Measurements from ENCODE around the gene CCDC137. TPM values are rescaled to one million over a fixed set of nuclear protein-coding genes. Genes with fewer than 3 reads are reported as not detected.
"Not testable (repeated sequence)": the region's sequence is repeated elsewhere in the genome, so short reads cannot be mapped to it uniquely, and the experiment has no call there.

Gene CCDC137, protein sequence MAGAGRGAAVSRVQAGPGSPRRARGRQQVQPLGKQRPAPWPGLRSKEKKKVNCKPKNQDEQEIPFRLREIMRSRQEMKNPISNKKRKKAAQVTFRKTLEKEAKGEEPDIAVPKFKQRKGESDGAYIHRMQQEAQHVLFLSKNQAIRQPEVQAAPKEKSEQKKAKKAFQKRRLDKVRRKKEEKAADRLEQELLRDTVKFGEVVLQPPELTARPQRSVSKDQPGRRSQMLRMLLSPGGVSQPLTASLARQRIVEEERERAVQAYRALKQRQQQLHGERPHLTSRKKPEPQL
- total RNA-seq = 10 to 100 TPM; 10.9 to 35.7 (median 14.4) TPM

GRCh38 chr17:81666342-81667191 lies at the start of gene CCDC137, which contains the start of gene OXLD1:
TSS of gene CCDC137 (plus strand) at chr17:81666737. CDS start at chr17:81666767, 30 bp downstream.
TSS of gene OXLD1 (minus strand) at chr17:81666605. CDS start at chr17:81666577, 28 bp downstream.
- WGBS, 2 donors = 0% methylated on average over 31 to 57 of the region's 96 CpGs
- peak within 1 kb of the TSS; percentile 69 to 100 (median 100) for H3K4me3 ChIP-seq
- no peaks in the 10 kb centered on the region for H3K9me3 ChIP-seq
- H3K4me1 ChIP-seq = peaks cover 0 to 30% (median 12%) of the 10 kb centered on the region in 4 donors
- peak within 1 kb of the TSS; percentile 44 to 94 (median 92) for H3K27ac ChIP-seq
- H3K36me3 ChIP-seq = peaks cover 0 to 37% (median 14%) of the 10 kb centered on the region in 3 donors
- peak; percentile 90 to 91 for DNase-seq (ENCODE audit: low spot score in 2 of 2)
- peak; percentile 28 to 69 for TF ChIP-seq POLR2A (IDR thresholded peaks at IDR 0.05)
- TF ChIP-seq EP300 (IDR thresholded peaks at IDR 0.05) = peak; percentile 33 to 91
- TF ChIP-seq CTCF (IDR thresholded peaks at IDR 0.05) = peak in 1 of 5 experiments; percentile 29
- H3K27me3 ChIP-seq = no peaks in the 10 kb centered on the region

DNA sequence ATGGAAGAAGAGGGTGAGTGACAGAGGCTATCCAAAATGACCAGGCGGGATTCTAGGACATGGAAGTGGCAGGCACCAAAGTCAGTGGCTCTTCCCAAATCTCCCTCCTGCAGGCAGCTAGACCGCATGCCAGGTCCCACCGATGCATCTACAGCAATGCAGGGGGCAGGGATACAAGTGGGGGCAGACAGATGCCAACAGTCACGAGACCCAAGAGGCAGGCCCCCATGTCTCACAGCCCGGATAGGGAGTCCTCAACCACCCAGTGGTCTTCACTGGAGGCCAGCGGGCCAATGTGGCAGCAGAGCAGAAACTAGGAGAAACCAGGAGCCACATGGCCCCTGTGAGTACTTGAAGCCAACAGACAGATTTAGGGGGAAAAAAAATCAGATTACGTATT lies 49.7 kb upstream of the CCDC137 start:
- Histone ChIP-seq H3K4me1 (peaks cover 0 to 33% (median 6%) of the 10 kb centered on the region in 4 donors), H3K9me3 (no peaks in the 10 kb centered on the region), H3K4me3 (no peak overlapping the region), H3K27me3 (no peaks in the 10 kb centered on the region), H3K27ac (no peak overlapping the region), H3K36me3 (peaks cover 0 to 69% (median 9%) of the 10 kb centered on the region in 3 donors)
- no peak for TF ChIP-seq CTCF (IDR thresholded peaks at IDR 0.05)
- no peak for TF ChIP-seq EP300 (IDR thresholded peaks at IDR 0.05)
- no peak for TF ChIP-seq POLR2A (IDR thresholded peaks at IDR 0.05)
- no peak for DNase-seq (ENCODE audit: low spot score in 2 of 2)
- 75 to 88% methylated on average over 7 of the region's 7 CpGs for WGBS, 2 donors

- peaks cover 0 to 31% (median 6%) of the 10 kb centered on the region in 4 donors for H3K4me1 ChIP-seq
- peaks cover 0 to 73% (median 17%) of the 10 kb centered on the region in 3 donors for H3K36me3 ChIP-seq
- WGBS, 2 donors = 100% methylated on average over 2 of the region's 36 CpGs; no CpG with 5 or more reads in 1 of the 2 donors
- H3K4me3 ChIP-seq; H3K27me3 ChIP-seq; H3K9me3 ChIP-seq; DNase-seq (ENCODE audit: low spot score in 2 of 2); H3K27ac ChIP-seq: not testable (repeated sequence)
Measured at GRCh38 chr17:81618307-81618706, 48.2 kb upstream of the CCDC137 start.

GRCh38 chr17:81621494-81622130 lies 44.9 kb upstream of the CCDC137 start:
- H3K27me3 ChIP-seq = no peaks in the 10 kb centered on the region
- no peak overlapping the region for H3K4me3 ChIP-seq
- peak overlapping the region in 1 of 4 donors; percentile 32 for H3K27ac ChIP-seq
- peaks cover 0 to 7% (median 0%) of the 10 kb centered on the region in 4 donors for H3K9me3 ChIP-seq
- peaks cover 4 to 93% (median 33%) of the 10 kb centered on the region in 3 donors for H3K36me3 ChIP-seq
- DNase-seq (ENCODE audit: low spot score in 2 of 2) = no peak
- H3K4me1 ChIP-seq = peaks cover 0 to 7% (median 0%) of the 10 kb centered on the region in 4 donors
- 63 to 72% methylated on average over 11 of the region's 11 CpGs for WGBS, 2 donors
- TF ChIP-seq CTCF (IDR thresholded peaks at IDR 0.05) = no peak
- no peak for TF ChIP-seq EP300 (IDR thresholded peaks at IDR 0.05)
- no peak for TF ChIP-seq POLR2A (IDR thresholded peaks at IDR 0.05)

- DNase-seq (ENCODE audit: low spot score in 2 of 2) = no peak
- Histone ChIP-seq H3K27ac (no peak overlapping the region), H3K9me3 (peaks cover 0 to 3% (median 0%) of the 10 kb centered on the region in 4 donors), H3K36me3 (peaks cover 8 to 46% (median 21%) of the 10 kb centered on the region in 3 donors), H3K4me3 (no peak overlapping the region), H3K4me1 (peaks cover 0 to 29% (median 11%) of the 10 kb centered on the region in 4 donors), H3K27me3 (no peaks in the 10 kb centered on the region)
- 84 to 87% methylated on average over 8 of the region's 8 CpGs for WGBS, 2 donors
- TF ChIP-seq POLR2A (IDR thresholded peaks at IDR 0.05) (no peak), EP300 (IDR thresholded peaks at IDR 0.05) (no peak), CTCF (IDR thresholded peaks at IDR 0.05) (no peak)
Measured at GRCh38 chr17:81630274-81630673, 36.3 kb upstream of the CCDC137 start.
